Endothelial cell of umbilical vein (primary cell): ENCODE data around the gene CACNA1B. TPM values are rescaled to one million over a fixed set of nuclear protein-coding genes. Genes with fewer than 3 reads are reported as not detected.

Experiments used
- BruUV-seq: library from RNA; stranded (reverse); fragments of 400-500 nt; replicated peaks from 2 replicates; lab custom pipeline; 2021; lab: Mats Ljungman, UMichigan
- CTCF ChIA-PET: fragments of 300-600, 350-600 bp; sonication (Branson Sonifier 250); formaldehyde crosslinking; loops from one replicate; lab custom pipeline; 2021; ENCODE audit warnings: antibody characterized with exemption, inconsistent platforms; lab: Charles Lee
- POLR2A ChIA-PET: fragments of 300-600, 350-600 bp; sonication (Branson Sonifier 250); formaldehyde crosslinking; loops from one replicate; lab custom pipeline; 2021; ENCODE audit warnings: antibody characterized with exemption, inconsistent platforms; lab: Charles Lee
- DNase-seq: peaks from one replicate; pipeline ENCODE4 v3.0.0-alpha.2; 2011; ENCODE audit warnings: low read depth, low spot score
- FAIRE-seq: peaks from 2 replicates; lab custom pipeline; 2011; peaks lifted over from hg19 to GRCh38; lab: Jason Lieb, UNC
- H2AFZ ChIP-seq: 2 replicates; pipeline ENCODE4 v1.6.0; 2012; ENCODE audit warnings: low read depth, low read length, control low read depth, inconsistent platforms
- H3K27ac ChIP-seq: 2 replicates; pipeline ENCODE4 v1.5.1; 2011; ENCODE audit warnings: low read depth, mild to moderate bottlenecking, control low read depth, low read length, moderate library complexity; ENCODE audit not compliant: insufficient read depth
- H3K27me3 ChIP-seq, 2 experiments: 2 replicates each; pipeline versions ENCODE4 v1.6.0 to v1.6.1; 2011; ENCODE audit warnings: low read length in 2 of 2, mixed read lengths in 1 of 2; ENCODE audit not compliant: control insufficient read depth in 2 of 2, insufficient read depth in 2 of 2
- H3K36me3 ChIP-seq, 2 experiments: 2 replicates in 1 of 2; 3 replicates in 1 of 2; pipeline ENCODE4 v1.5.1; 2011; ENCODE audit warnings: low read length in 2 of 2, mild to moderate bottlenecking in 1 of 2, moderate library complexity in 1 of 2; ENCODE audit not compliant: control insufficient read depth in 2 of 2, insufficient read depth in 2 of 2; ENCODE audit errors: extremely low read depth in 1 of 2
- H3K4me1 ChIP-seq: 3 replicates; pipeline ENCODE4 v1.5.1; 2011; ENCODE audit warnings: mild to moderate bottlenecking, low read length; ENCODE audit not compliant: control insufficient read depth, insufficient read depth; ENCODE audit errors: extremely low read depth
- H3K4me2 ChIP-seq: 2 replicates; pipeline ENCODE4 v1.6.1; 2011; ENCODE audit warnings: low read length, control low read depth, mixed read lengths; ENCODE audit not compliant: insufficient read depth
- H3K4me3 ChIP-seq, 3 experiments: fragments of 200-600 bp in 1 of 3; sonication (generic), shearing (Covaris generic) in 1 of 3; replicated peaks in 1 of 3; 2 replicates each; pipeline ENCODE4 v1.5.1; 2011 to 2016; ENCODE audit warnings: control low read depth in 3 of 3, low read length in 3 of 3, mild to moderate bottlenecking in 2 of 3, inconsistent platforms in 1 of 3, low read depth in 1 of 3, moderate library complexity in 1 of 3; ENCODE audit not compliant: insufficient read depth in 1 of 3
- H3K79me2 ChIP-seq: 2 replicates; pipeline ENCODE4 v1.6.0; 2012; ENCODE audit warnings: low read length, inconsistent platforms; ENCODE audit not compliant: control insufficient read depth, insufficient read depth
- H3K9ac ChIP-seq: replicated peaks from 2 replicates; pipeline ENCODE3; 2011; ENCODE audit warnings: low read length, control low read depth; ENCODE audit not compliant: insufficient read depth; ENCODE audit errors: extremely low read depth
- H3K9me1 ChIP-seq: replicated peaks from 3 replicates; pipeline ENCODE4 v1.6.0; 2011; ENCODE audit warnings: mild to moderate bottlenecking, low read length; ENCODE audit not compliant: control insufficient read depth, insufficient read depth; ENCODE audit errors: extremely low read depth
- H3K9me3 ChIP-seq: replicated peaks from 2 replicates; pipeline ENCODE4 v1.5.1; 2012; ENCODE audit warnings: low read length, inconsistent platforms; ENCODE audit not compliant: control insufficient read depth, insufficient read depth
- H4K20me1 ChIP-seq: replicated peaks from 2 replicates; pipeline ENCODE3; 2011; ENCODE audit warnings: mild to moderate bottlenecking, low read length; ENCODE audit not compliant: control insufficient read depth, insufficient read depth; ENCODE audit errors: extremely low read depth
- EZH2 ChIP-seq: IDR thresholded peaks from 2 replicates; pipeline ENCODE4 v1.6.1; 2012; ENCODE audit warnings: borderline replicate concordance, low read depth, mild to moderate bottlenecking, moderate library complexity, low read length, inconsistent platforms; ENCODE audit not compliant: severe bottlenecking
- GATA2 ChIP-seq: IDR thresholded peaks from 2 replicates; pipeline ENCODE4 v1.7.0; 2011; ENCODE audit warnings: low read depth, mild to moderate bottlenecking, moderate library complexity, mixed read lengths, low read length; ENCODE audit not compliant: insufficient read length, insufficient read depth
- dilution Hi-C: fragments of 300-500 bp; cut with MboI; formaldehyde crosslinking; loops from one replicate; pipeline ENCODE4 v1.15.0; 2019; ENCODE audit warnings: low sequenced_read_pairs; ENCODE audit not compliant: extremely low pct_ligation_motif_present
- intact Hi-C: fragments of 100-400 bp; cut with micrococcal nuclease; formaldehyde crosslinking; loops from one replicate; pipeline ENCODE4 v1.10.0; 2022
- polyA plus RNA-seq, 4 experiments: library from polyadenylated mRNA; depleted of rRNA in 3 of 4; stranded (reverse) in 3 of 4; unstranded in 1 of 4; fragments of >200 nt; gene quantifications; 2 replicates each; pipeline versions ENCODE4 v1.2.1 to v1.2.3, GENCODE V29; 2011 to 2012; ENCODE audit warnings: missing spikeins in 1 of 4
- total RNA-seq: library from RNA; stranded (reverse); gene quantifications from 2 replicates; pipeline ENCODE4 v1.2.3, GENCODE V29; 2021
- TF ChIP-seq, protein P1 (sequence below), 2 donors: IDR thresholded peaks; 1 replicate in 1 of 2; 2 replicates in 1 of 2; pipeline ENCODE4 v1.5.1; 2011; ENCODE audit warnings: low read length in 2 of 2, mild to moderate bottlenecking in 2 of 2, moderate library complexity in 2 of 2, control low read depth in 1 of 2, inconsistent platforms in 1 of 2, low read depth in 1 of 2; ENCODE audit not compliant: insufficient read depth in 1 of 2; ENCODE audit errors: extremely low read depth in 1 of 2

The CACNA1B gene
- total and polyA plus RNA-seq, 2 donors (not counting 3 experiments of a cell fraction or from before 2014, with no cell fraction given) = 0.11 to 0.41 TPM

DNA sequence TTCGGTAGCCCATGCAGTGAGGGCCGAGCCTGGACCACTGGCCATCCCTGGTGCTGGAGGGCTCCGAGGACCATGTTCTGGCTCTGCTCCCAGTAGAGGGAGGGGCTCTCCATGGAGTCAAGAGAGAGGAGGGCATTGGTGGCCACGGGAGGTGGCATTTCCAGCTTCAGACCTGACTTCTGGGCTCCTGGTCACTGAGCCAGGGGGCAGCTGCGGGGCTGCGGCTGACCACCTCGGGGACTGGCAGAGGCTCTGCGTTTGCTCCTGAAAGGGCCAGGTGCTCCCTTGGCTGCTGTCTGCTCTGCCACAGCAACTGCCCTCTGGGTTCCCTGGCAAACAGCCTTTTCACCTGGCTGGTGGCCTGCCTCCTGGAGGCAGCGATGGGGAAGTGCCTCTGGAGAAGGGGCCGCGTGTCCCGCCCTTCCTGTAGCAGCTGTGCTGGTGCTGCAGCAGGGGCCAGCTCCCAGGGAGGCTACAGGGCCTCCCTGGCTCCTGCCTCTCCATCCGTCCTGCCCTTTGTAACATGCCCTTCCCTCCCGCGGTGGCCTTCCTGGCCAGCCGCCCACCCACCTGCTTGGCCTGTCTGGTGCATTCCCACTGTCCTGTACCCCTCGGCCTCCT is 144.6 kb downstream of the CACNA1B start:
- H2AFZ ChIP-seq = no peak overlapping the region
- no peak overlapping the region for H3K9ac ChIP-seq
- no peak for TF ChIP-seq EZH2
- TF ChIP-seq, protein P1, sequence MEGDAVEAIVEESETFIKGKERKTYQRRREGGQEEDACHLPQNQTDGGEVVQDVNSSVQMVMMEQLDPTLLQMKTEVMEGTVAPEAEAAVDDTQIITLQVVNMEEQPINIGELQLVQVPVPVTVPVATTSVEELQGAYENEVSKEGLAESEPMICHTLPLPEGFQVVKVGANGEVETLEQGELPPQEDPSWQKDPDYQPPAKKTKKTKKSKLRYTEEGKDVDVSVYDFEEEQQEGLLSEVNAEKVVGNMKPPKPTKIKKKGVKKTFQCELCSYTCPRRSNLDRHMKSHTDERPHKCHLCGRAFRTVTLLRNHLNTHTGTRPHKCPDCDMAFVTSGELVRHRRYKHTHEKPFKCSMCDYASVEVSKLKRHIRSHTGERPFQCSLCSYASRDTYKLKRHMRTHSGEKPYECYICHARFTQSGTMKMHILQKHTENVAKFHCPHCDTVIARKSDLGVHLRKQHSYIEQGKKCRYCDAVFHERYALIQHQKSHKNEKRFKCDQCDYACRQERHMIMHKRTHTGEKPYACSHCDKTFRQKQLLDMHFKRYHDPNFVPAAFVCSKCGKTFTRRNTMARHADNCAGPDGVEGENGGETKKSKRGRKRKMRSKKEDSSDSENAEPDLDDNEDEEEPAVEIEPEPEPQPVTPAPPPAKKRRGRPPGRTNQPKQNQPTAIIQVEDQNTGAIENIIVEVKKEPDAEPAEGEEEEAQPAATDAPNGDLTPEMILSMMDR (IDR thresholded peaks at IDR 0.05; ENCODE audit: extremely low read depth in 1 of 2, insufficient read depth in 1 of 2, low read depth in 1 of 2, low read length in 2 of 2) = peak in 1 of 2 donors; percentile 13
- H3K9me1 ChIP-seq = no peaks in the 10 kb centered on the region
- no peaks in the 10 kb centered on the region for H4K20me1 ChIP-seq
- no peaks in the 10 kb centered on the region for H3K79me2 ChIP-seq
- BruUV-seq = no TSS peak
- POLR2A ChIA-PET = no interaction called here
- no peak overlapping the region for H3K4me2 ChIP-seq
- CTCF ChIA-PET = no interaction called here
- no peak overlapping the region for H3K27ac ChIP-seq
- H3K4me1 ChIP-seq = no peaks in the 10 kb centered on the region
- peaks cover 10 to 12% of the 10 kb centered on the region in 2 experiments for H3K27me3 ChIP-seq
- intact Hi-C loops (no loop called here), dilution Hi-C loops (no loop called here)
- H3K36me3 ChIP-seq = no peaks in the 10 kb centered on the region
- DNase-seq = no peak
- FAIRE-seq = no peak
- H3K4me3 ChIP-seq = no peak overlapping the region
- no peaks in the 10 kb centered on the region for H3K9me3 ChIP-seq

GRCh38 chr9:138022756-138023393 is 145.3 kb downstream of the CACNA1B start:
- Histone ChIP-seq H3K9me3 (no peaks in the 10 kb centered on the region), H3K27me3 (peaks cover 10 to 12% of the 10 kb centered on the region in 2 experiments), H3K9ac (no peak overlapping the region), H3K9me1 (no peaks in the 10 kb centered on the region), H3K4me1 (no peaks in the 10 kb centered on the region), H3K36me3 (no peaks in the 10 kb centered on the region), H2AFZ (no peak overlapping the region), H3K4me2 (no peak overlapping the region), H4K20me1 (no peaks in the 10 kb centered on the region), H3K79me2 (no peaks in the 10 kb centered on the region), H3K4me3 (no peak overlapping the region), H3K27ac (no peak overlapping the region)
- DNase-seq = no peak
- no TSS peak for BruUV-seq
- POLR2A ChIA-PET = no interaction called here
- FAIRE-seq = no peak
- dilution Hi-C loops = no loop called here
- intact Hi-C loops = no loop called here
- CTCF ChIA-PET = no interaction called here
- no peak for TF ChIP-seq GATA2
- peak; percentile 93 for TF ChIP-seq EZH2
